K562 (cell line): ENCODE results near the gene PSAP. TPM values are rescaled to one million over a fixed set of nuclear protein-coding genes. Genes with fewer than 3 reads are reported as not detected.

ENCODE experiments used
- ATAC-seq: fragments of 200-7000 bp; cut with Tn5 transposase; 3 replicates; pipeline ENCODE4 v1.9.1; 2020; ENCODE audit warnings: moderate library complexity
- BruUV-seq: library from RNA; stranded (reverse); fragments of 400-500 nt; replicated peaks from 2 replicates; lab custom pipeline; 2021; lab: Mats Ljungman, UMichigan
- CTCF ChIA-PET: fragments of 300-600 bp; formaldehyde crosslinking; extraction: SDS; loops from one replicate; lab custom pipeline; 2021; ENCODE audit warnings: low intra/inter-chr PET ratio; lab: Yijun Ruan, JAX
- POLR2A ChIA-PET: fragments of 300-600, 350-650 bp; sonication (Branson Sonifier 250); formaldehyde crosslinking; extraction: SDS; loops from one replicate; lab custom pipeline; 2021; ENCODE audit warnings: antibody characterized with exemption, inconsistent platforms; lab: Yijun Ruan, JAX
- DNase-seq, 4 experiments: peaks; one replicate each; pipeline versions ENCODE4 v3.0.0 to v3.0.0-alpha.2; 2011 to 2018; ENCODE audit warnings: low spot score in 3 of 4, mixed read lengths in 3 of 4; ENCODE audit errors: extremely low read depth in 1 of 4
- FAIRE-seq: peaks from 2 replicates; lab custom pipeline; 2011; peaks lifted over from hg19 to GRCh38; lab: Jason Lieb, UNC
- H2AFZ ChIP-seq: 2 replicates; pipeline ENCODE4 v1.6.0; 2011; ENCODE audit warnings: low read depth, low read length, control low read depth, inconsistent platforms
- H3K27ac ChIP-seq: fragments of 200-600 bp; 3 replicates; pipeline ENCODE4 v1.8.0; 2011; ENCODE audit warnings: low read depth, mild to moderate bottlenecking, control low read depth, inconsistent platforms, low read length, moderate library complexity, mixed read lengths; ENCODE audit errors: extremely low read depth
- H3K27me3 ChIP-seq, 2 experiments: fragments of 300-600 bp in 1 of 2; 2 replicates in 1 of 2; 3 replicates in 1 of 2; pipeline versions ENCODE4 v1.6.0 to v1.8.0; 2011; ENCODE audit warnings: inconsistent platforms in 2 of 2, low read length in 2 of 2, mild to moderate bottlenecking in 1 of 2, mixed read lengths in 1 of 2, moderate library complexity in 1 of 2; ENCODE audit not compliant: control insufficient read depth in 2 of 2, insufficient read depth in 2 of 2
- H3K36me3 ChIP-seq: fragments of 300-600 bp; 3 replicates; pipeline ENCODE4 v1.8.0; 2011; ENCODE audit warnings: mild to moderate bottlenecking, low read length, inconsistent platforms; ENCODE audit not compliant: control insufficient read depth, insufficient read depth
- H3K4me1 ChIP-seq, 2 experiments: fragments of 200-600 bp in 1 of 2; replicated peaks in 1 of 2; 2 replicates in 1 of 2; 3 replicates in 1 of 2; pipeline versions ENCODE4 v1.5.1 to v1.8.0; 2011; ENCODE audit warnings: inconsistent platforms in 2 of 2, low read length in 2 of 2, mild to moderate bottlenecking in 1 of 2, mixed read lengths in 1 of 2, moderate library complexity in 1 of 2; ENCODE audit not compliant: control insufficient read depth in 2 of 2, insufficient read depth in 2 of 2
- H3K4me2 ChIP-seq: 2 replicates; pipeline ENCODE4 v1.6.1; 2011; ENCODE audit warnings: low read length, control low read depth, inconsistent platforms, mixed read lengths; ENCODE audit not compliant: insufficient read depth
- H3K4me3 ChIP-seq: fragments of 200-600 bp; sonication (generic), shearing (Covaris generic); 2 replicates; pipeline ENCODE4 v1.5.1; 2016; ENCODE audit warnings: control low read depth, inconsistent platforms
- H3K79me2 ChIP-seq: fragments of 200-600 bp; 3 replicates; pipeline ENCODE4 v1.8.0; 2011; ENCODE audit warnings: low read length, inconsistent platforms; ENCODE audit not compliant: control insufficient read depth, insufficient read depth
- H3K9ac ChIP-seq, 2 experiments: 2 replicates each; pipeline versions ENCODE4 v1.6.0 to v1.6.1; 2011; ENCODE audit warnings: low read depth in 2 of 2, low read length in 2 of 2, control low read depth in 1 of 2, inconsistent platforms in 1 of 2, mild to moderate bottlenecking in 1 of 2, mixed read lengths in 1 of 2; ENCODE audit not compliant: insufficient read depth in 1 of 2
- H3K9me1 ChIP-seq: one replicate; pipeline ENCODE4 v1.6.0; 2011; ENCODE audit warnings: inconsistent platforms, mild to moderate bottlenecking, low read length, moderate library complexity; ENCODE audit not compliant: control insufficient read depth, insufficient read depth
- H3K9me3 ChIP-seq: replicated peaks from 2 replicates; pipeline ENCODE4 v1.5.1; 2011; ENCODE audit warnings: low read depth, low read length, inconsistent platforms; ENCODE audit not compliant: control insufficient read depth, insufficient read depth
- H4K20me1 ChIP-seq: replicated peaks from 2 replicates; pipeline ENCODE4 v1.6.1; 2011; ENCODE audit warnings: low read length, inconsistent platforms, mixed read lengths; ENCODE audit not compliant: control insufficient read depth, insufficient read depth
- MBD1 ChIP-seq: fragments of 250-450 bp; sonication (Bioruptor Pico); IDR thresholded peaks from 2 replicates; pipeline ENCODE4 v1.8.0; 2022; ENCODE audit warnings: inconsistent platforms
- MTA1 ChIP-seq: fragments of 450-650 bp; IDR thresholded peaks from 2 replicates; pipeline ENCODE4 v1.6.1; 2017; ENCODE audit warnings: borderline replicate concordance
- POLR2G ChIP-seq: fragments of 200-400 bp; formaldehyde crosslinking; IDR thresholded peaks from 2 replicates; pipeline ENCODE4 v1.6.1; 2017; ENCODE audit warnings: low read depth, mild to moderate bottlenecking, antibody characterized with exemption, low read length, moderate library complexity
- RAD21 ChIP-seq, 2 experiments: fragments of 250-450 bp in 1 of 2; fragments of 450-650 bp in 1 of 2; sonication (Bioruptor Pico) in 1 of 2; formaldehyde crosslinking in 1 of 2; IDR thresholded peaks in 1 of 2; conservative IDR thresholded peaks in 1 of 2; 2 replicates each; pipeline versions ENCODE4 v1.4.0 to v1.8.0; 2020 to 2022; ENCODE audit warnings: mild to moderate bottlenecking in 2 of 2, moderate library complexity in 1 of 2
- REST ChIP-seq, 2 experiments: fragments of 450-650 bp; formaldehyde crosslinking in 1 of 2; IDR thresholded peaks; 2 replicates each; pipeline versions ENCODE4 v1.4.0 to v1.6.1; 2014 to 2020; ENCODE audit warnings: mild to moderate bottlenecking in 2 of 2, borderline replicate concordance in 1 of 2, low read depth in 1 of 2
- SMAD2 ChIP-seq: fragments of 150-350 bp; IDR thresholded peaks from 2 replicates; pipeline ENCODE4 v1.6.1; 2014; ENCODE audit warnings: low read depth, mild to moderate bottlenecking, low read length
- STAG1 ChIP-seq: sonication (generic); formaldehyde crosslinking; IDR thresholded peaks from 2 replicates; pipeline ENCODE4 v1.5.0; 2020; ENCODE audit warnings: missing genetic modification reagents, borderline replicate concordance
- XRCC4 ChIP-seq: IDR thresholded peaks from one replicate; pipeline ENCODE4 v1.6.1; 2011; ENCODE audit not compliant: insufficient read depth, insufficient read length; ENCODE audit errors: extremely low read depth
- ZNF695 ChIP-seq: fragments of 450-650 bp; formaldehyde crosslinking; IDR thresholded peaks from 2 replicates; pipeline ENCODE4 v1.4.0; 2020; ENCODE audit warnings: mild to moderate bottlenecking, moderate library complexity
- WGBS: fragments of 100-300 bp; shearing (Covaris generic); methylation state at CpG from one replicate; pipeline ENCODE4 v1.1.6; 2016; ENCODE audit warnings: low coverage, mixed read lengths; ENCODE audit not compliant: insufficient coverage; ENCODE audit errors: missing lambda C conversion rate; 5-methylcytosine and 5-hydroxymethylcytosine counted together
- in situ Hi-C: fragments of 300-500 bp; cut with MboI; formaldehyde crosslinking; loops from 4 replicates; pipeline ENCODE4 v1.15.0; 2018; ENCODE audit warnings: inconsistent platforms, mixed read lengths
- intact Hi-C: fragments of 100-400 bp; cut with micrococcal nuclease; formaldehyde crosslinking; loops from 2 replicates; pipeline ENCODE4 v1.14.2; 2022
- polyA plus RNA-seq, 8 experiments: library from polyadenylated mRNA; depleted of rRNA in 4 of 8; stranded (reverse) in 5 of 8; unstranded in 3 of 8; fragments of >200 nt; fragmentation: Nextera tagmentation in 2 of 8; fragmentation: Illumina TruSeq in 1 of 8; extraction: Ambion mirVana in 2 of 8; extraction: Trizol in 1 of 8; gene quantifications; 2 replicates each; pipeline versions ENCODE4 v1.2.1 to v1.2.3, GENCODE V29; 2011 to 2014; ENCODE audit warnings: inconsistent platforms in 1 of 8, missing spikeins in 1 of 8
- total RNA-seq, 7 experiments: library from RNA; depleted of rRNA in 6 of 7; stranded (reverse); fragments of >200 nt in 6 of 7; fragmentation: Illumina TruSeq in 2 of 7; extraction: Trizol in 2 of 7; gene quantifications; 2 replicates each; pipeline versions ENCODE4 v1.2.1 to v1.2.3, GENCODE V29; 2011 to 2021; ENCODE audit warnings: low replicate concordance in 1 of 7

PSAP gene
- total and polyA plus RNA-seq, 9 of the 15 experiments (the other 6 are each of a cell fraction or from before 2014, with no cell fraction given) = 245 to 700 (median 429) TPM

- FAIRE-seq = no peak
- Histone ChIP-seq H3K4me2 (no peak overlapping the region), H3K27me3 (no peaks in the 10 kb centered on the region), H3K36me3 (peaks cover 96% of the 10 kb centered on the region), H3K79me2 (0 out of 3 replicates have a peak, but pooled peaks cover under 1% of the 10 kb centered on the region), H3K4me3 (no peak overlapping the region), H3K9me1 (no peaks in the 10 kb centered on the region), H3K9me3 (no peaks in the 10 kb centered on the region), H4K20me1 (peaks cover 8% of the 10 kb centered on the region; the same call in 1 of the 2 replicates), H2AFZ (no peak overlapping the region), H3K27ac (no peak overlapping the region), H3K9ac (peak overlapping the region in 1 of 2 experiments; percentile 52; a peak in 2 of 4 replicates), H3K4me1 (no peaks in the 10 kb centered on the region)
- ChIA-PET CTCF (no interaction called here), POLR2A (interaction anchor here (0.5 to 4.2 kb wide), 8 partner anchors 10 to 509 kb away, joined by 3 to 31 read pairs (median 3); partner anchors contain the start of gene PSAP)
- BruUV-seq = no TSS peak
- in situ Hi-C loops = no loop called here
- intact Hi-C loops = no loop called here
- no peak for ATAC-seq
- WGBS = 86% methylated on average over 11 of the region's 11 CpGs
- no peak for DNase-seq
- TF ChIP-seq MBD1 (no peak), ZNF695 (CRISPR knock-in tag) (no peak), MTA1 (no peak), REST (IDR thresholded peaks at IDR 0.05; ENCODE audit: borderline replicate concordance) (0 out of 2 replicates have a peak, but pooled peaks have one; percentile 11), REST (CRISPR knock-in tag; IDR thresholded peaks at IDR 0.05; ENCODE audit: low read depth) (no peak), SMAD2 (no peak), POLR2G (0 out of 2 replicates have a peak, but pooled peaks have one; percentile 18), XRCC4 (no peak), RAD21 (CRISPR knock-in tag; conservative IDR thresholded peaks at IDR 0.05 in 1 of 2, IDR thresholded peaks at IDR 0.05 in 1 of 2) (peak in 1 of 2 experiments; percentile 33; a peak in 2 of 4 replicates), STAG1 (CRISPR knock-in tag) (0 out of 2 replicates have a peak, but pooled peaks have one; percentile 7)
Measured at GRCh38 chr10:71825217-71825616, 25.8 kb downstream of the PSAP start.
